Activated T-cell treated with anti-CD3 and anti-CD28 coated beads, Interleukin-2, amount 50 U/mL, for 4 hours (primary cell): Measurements from ENCODE around the gene NAV1. TPM values are rescaled to one million over a fixed set of nuclear protein-coding genes. Genes with fewer than 3 reads are reported as not detected.
A peak's percentile ranks its signal among the peaks of the same experiment; 100 is the strongest.
"Not testable (repeated sequence)": the region's sequence is repeated elsewhere in the genome, so short reads cannot be mapped to it uniquely, and the experiment has no call there.

Experiments
- ATAC-seq, 2 donors: fragments of 200-7000 bp; cut with Tn5 transposase; one replicate each; pipeline ENCODE4 v1.10.0; 2021
- DNase-seq: peaks from one replicate; pipeline ENCODE4 v3.0.0-alpha.2; 2020
- H3K27me3 Mint-ChIP-seq: one replicate; pipeline ENCODE4 v1.8.0; 2021; ENCODE audit warnings: low read depth, mixed read lengths
- H3K36me3 Mint-ChIP-seq: one replicate; pipeline ENCODE4 v1.8.0; 2022; ENCODE audit warnings: mixed read lengths; ENCODE audit not compliant: insufficient read depth
- H3K4me1 Mint-ChIP-seq: one replicate; pipeline ENCODE4 v1.8.0; 2021; ENCODE audit warnings: low read depth, mixed read lengths
- H3K4me3 Mint-ChIP-seq: one replicate; pipeline ENCODE4 v1.8.0; 2021; ENCODE audit warnings: mild to moderate bottlenecking, moderate library complexity, mixed read lengths
- H3K9me3 Mint-ChIP-seq: one replicate; pipeline ENCODE4 v1.8.0; 2021; ENCODE audit warnings: mixed read lengths
- total RNA-seq, 3 donors: library from RNA; stranded (reverse); gene quantifications; one replicate each; pipeline ENCODE4 v1.2.1, GENCODE V29; 2021

The NAV1 gene, protein sequence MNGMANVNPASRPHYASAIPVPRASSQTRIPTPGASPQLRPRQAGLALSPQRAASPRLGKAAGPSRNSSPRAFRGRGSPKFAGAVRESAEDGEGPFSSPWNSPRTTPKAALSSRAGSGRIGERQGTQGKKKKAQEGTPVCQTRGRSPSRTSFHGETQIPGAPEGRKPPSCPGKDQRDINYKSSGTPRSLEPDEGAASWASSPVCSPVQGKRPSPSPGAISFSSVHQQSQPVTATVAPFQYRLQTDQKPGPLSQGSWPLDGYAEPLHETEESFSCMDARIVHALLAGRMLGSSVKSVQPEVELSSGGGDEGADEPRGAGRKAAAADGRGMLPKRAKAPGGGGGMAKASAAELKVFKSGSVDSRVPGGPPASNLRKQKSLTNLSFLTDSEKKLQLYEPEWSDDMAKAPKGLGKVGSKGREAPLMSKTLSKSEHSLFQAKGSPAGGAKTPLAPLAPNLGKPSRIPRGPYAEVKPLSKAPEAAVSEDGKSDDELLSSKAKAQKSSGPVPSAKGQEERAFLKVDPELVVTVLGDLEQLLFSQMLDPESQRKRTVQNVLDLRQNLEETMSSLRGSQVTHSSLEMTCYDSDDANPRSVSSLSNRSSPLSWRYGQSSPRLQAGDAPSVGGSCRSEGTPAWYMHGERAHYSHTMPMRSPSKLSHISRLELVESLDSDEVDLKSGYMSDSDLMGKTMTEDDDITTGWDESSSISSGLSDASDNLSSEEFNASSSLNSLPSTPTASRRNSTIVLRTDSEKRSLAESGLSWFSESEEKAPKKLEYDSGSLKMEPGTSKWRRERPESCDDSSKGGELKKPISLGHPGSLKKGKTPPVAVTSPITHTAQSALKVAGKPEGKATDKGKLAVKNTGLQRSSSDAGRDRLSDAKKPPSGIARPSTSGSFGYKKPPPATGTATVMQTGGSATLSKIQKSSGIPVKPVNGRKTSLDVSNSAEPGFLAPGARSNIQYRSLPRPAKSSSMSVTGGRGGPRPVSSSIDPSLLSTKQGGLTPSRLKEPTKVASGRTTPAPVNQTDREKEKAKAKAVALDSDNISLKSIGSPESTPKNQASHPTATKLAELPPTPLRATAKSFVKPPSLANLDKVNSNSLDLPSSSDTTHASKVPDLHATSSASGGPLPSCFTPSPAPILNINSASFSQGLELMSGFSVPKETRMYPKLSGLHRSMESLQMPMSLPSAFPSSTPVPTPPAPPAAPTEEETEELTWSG (N-terminal part only)
- 1 to 10 TPM in 2 of 3 donors, under 1 TPM in 1; 0.81 to 1.3 (median 1.1) TPM for total RNA-seq

DNA sequence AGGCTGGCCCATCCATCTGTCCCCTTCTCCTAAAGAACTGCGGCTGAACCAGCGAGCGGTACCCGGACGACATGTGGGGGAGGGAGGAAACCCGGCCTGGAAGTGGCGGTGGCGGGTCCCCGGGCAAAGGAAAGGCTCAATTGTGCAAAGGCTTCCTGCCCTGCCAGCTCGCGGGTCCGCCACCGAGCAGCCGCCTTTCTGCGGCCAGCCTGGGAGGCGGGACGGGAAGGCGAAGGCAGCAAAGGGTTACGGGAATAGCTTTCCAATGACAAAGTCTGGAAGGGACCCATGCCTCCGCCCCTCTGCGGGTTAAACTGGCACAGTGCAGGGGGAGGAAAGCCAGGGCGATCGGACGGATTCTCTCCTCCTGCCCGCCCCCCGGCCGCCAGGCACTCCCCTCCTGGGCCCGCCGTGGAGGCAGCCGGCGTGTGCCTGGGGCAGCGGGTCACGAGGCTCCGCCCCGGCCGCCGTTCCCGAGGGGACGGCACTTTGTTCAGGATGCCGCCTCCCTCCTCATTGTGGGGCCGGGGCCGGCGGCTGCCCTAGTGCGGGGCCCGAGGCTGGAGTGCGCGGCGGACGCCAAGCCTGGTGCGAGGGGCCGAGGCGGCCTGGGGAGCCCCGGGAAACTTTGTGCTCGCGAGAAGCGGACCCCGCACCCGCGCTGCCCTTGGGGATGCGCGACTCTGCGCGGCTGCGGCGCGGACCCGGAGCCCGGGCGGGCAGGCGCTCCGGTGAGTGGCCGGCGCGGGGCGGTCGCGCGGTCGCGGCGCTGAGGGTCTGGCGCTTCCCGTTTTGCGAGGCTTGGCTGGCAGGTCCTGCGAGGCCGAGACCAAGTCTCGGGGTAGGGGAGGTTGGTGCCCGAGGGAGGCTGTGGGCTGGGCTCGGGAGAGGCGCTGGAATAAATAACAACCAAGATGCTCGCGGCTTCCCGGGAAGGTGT is at the start of gene NAV1:
Gene NAV1 (plus strand): TSS at position 516 of the 940 bp plus-strand sequence. CDS start 83,758 bp downstream, outside the sequence.
- no peaks in the 10 kb centered on the region for H3K9me3 Mint-ChIP-seq
- peaks cover 20% of the 10 kb centered on the region for H3K4me1 Mint-ChIP-seq
- H3K4me3 Mint-ChIP-seq = peak within 1 kb of the TSS; percentile 70
- H3K36me3 Mint-ChIP-seq = no peaks in the 10 kb centered on the region
- peak; percentile 58 to 64 for ATAC-seq
- no peak for DNase-seq
- peaks cover 60% of the 10 kb centered on the region for H3K27me3 Mint-ChIP-seq

DNA sequence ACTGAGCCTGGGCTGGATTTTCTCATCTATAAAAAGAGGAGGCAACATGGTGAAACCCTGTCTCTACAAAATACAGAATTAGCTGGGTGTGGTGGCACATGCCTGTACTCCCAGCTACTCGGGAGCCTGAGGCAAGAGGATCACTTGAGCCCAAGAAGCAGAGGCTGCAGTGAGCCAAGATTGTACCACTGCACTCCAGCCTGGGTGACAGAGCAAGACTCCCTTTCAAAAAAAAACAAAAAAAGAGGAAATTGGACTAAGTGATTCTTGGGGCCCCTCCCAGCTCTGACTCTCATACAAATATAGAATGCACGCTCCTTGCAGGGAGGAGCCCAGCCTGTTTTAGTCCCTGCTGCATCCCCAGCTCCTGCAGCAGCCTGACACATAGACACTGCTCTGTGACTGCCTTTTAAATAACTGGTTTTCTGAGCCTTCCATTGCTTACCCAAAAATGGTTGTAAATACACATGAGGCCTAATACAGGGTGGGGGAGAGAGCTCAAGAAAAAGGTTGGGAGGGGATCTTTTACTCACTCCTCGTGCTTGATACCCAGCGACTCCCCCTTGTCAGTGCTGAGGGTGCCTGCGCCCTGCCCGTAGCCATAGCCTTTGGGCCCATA is 49.2 kb upstream of the NAV1 start:
- Mint-ChIP-seq H3K4me3 (no peak overlapping the region), H3K4me1 (no peaks in the 10 kb centered on the region), H3K36me3 (peaks cover 24% of the 10 kb centered on the region), H3K27me3 (no peaks in the 10 kb centered on the region), H3K9me3 (no peaks in the 10 kb centered on the region)
- ATAC-seq (no peak), DNase-seq (no peak)

DNA sequence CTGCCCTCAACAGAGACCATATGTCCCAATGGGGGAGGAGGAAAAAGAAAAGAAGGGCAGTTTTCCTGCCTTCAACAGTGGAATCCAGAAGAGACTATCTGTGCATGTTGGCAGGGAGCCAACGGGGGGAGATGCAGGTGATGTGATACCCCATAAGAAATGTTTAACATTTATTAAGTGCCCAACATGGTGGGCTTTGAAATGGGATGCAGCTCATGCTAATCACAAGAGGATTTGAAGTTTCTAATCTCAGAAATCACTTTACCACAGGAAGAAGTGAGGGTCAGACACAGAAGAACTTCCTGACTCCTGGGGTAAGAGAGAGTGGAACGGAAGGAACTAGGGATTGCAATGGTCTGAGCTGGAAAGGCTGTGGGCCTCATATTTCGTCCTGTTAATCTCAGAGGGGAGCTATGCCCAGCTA is 48.2 kb upstream of the NAV1 start:
- Mint-ChIP-seq H3K27me3 (no peaks in the 10 kb centered on the region), H3K9me3 (no peaks in the 10 kb centered on the region), H3K4me3 (no peak overlapping the region), H3K4me1 (no peaks in the 10 kb centered on the region), H3K36me3 (peaks cover 31% of the 10 kb centered on the region)
- ATAC-seq = no peak
- no peak for DNase-seq

GRCh38 chr1:201491896-201492511 is 46.9 kb upstream of the NAV1 start:
- DNase-seq = no peak
- Mint-ChIP-seq H3K4me3 (no peak overlapping the region), H3K36me3 (peaks cover 35% of the 10 kb centered on the region), H3K9me3 (no peaks in the 10 kb centered on the region), H3K4me1 (no peaks in the 10 kb centered on the region), H3K27me3 (no peaks in the 10 kb centered on the region)
- ATAC-seq = no peak

DNA sequence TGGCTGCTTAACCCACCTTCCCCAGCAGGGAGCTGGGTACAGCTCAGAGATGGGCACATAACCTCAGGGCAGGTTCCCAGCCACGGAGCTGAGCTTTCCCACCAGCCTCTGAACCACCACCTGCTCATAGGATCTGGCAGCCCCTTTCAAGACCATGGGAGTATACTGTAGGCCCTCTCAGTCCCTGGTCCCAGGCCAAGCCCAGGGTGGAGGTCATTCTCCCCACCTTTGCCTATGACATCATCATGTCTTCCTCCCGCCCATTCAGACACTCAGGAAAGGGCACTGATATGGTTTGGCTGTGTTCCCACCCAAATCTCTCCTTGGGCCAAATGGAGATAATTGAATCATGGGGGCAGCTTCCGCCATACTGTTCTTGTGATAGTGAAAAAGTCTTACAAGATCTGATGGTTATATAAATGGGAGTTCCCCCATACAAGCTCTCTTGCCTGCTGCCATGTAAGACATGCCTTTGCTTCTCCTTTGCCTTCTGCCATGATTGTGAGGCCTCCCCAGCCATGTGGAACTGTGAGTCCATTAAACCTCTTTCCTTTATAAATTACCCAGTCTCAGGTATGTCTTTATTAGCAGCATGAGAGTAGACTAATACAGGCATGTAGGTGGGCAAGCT is 45.8 kb upstream of the NAV1 start:
- H3K9me3 Mint-ChIP-seq, ATAC-seq, DNase-seq, H3K4me3 Mint-ChIP-seq, H3K4me1 Mint-ChIP-seq, H3K27me3 Mint-ChIP-seq: not testable (repeated sequence)
- H3K36me3 Mint-ChIP-seq = peaks cover 29% of the 10 kb centered on the region

GRCh38 chr1:201493757-201494617 is 44.9 kb upstream of the NAV1 start:
- DNase-seq (no peak), ATAC-seq (no peak)
- Mint-ChIP-seq H3K4me1 (peaks cover 2% of the 10 kb centered on the region), H3K9me3 (no peaks in the 10 kb centered on the region), H3K36me3 (peaks cover 28% of the 10 kb centered on the region), H3K27me3 (no peaks in the 10 kb centered on the region), H3K4me3 (no peak overlapping the region)

- Mint-ChIP-seq H3K27me3 (no peaks in the 10 kb centered on the region), H3K9me3 (no peaks in the 10 kb centered on the region), H3K4me1 (peaks cover 4% of the 10 kb centered on the region), H3K36me3 (peaks cover 27% of the 10 kb centered on the region), H3K4me3 (no peak overlapping the region)
- ATAC-seq (no peak), DNase-seq (no peak)
These were observed 43.2 kb upstream of the NAV1 start for GRCh38 chr1:201495551-201496295.

DNA sequence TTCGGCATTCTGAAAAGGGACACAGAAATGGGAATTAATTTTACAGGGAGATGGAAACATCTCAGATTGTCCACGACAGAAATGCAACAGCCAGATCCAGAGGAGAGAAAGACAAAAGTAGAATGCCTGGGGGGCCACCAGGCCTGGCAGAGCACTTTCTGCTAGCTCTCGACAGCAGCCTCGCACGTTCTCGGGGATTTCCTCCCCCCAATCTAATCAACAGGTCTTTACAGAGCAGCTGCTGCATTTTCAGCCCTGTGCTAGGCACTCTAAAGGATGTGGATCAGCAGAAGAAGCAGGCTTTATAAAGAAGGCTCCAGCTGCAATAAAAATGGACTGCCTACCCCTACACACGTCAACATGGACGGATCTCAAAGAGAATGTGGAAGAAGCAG is 42.6 kb upstream of the NAV1 start:
- Mint-ChIP-seq H3K9me3 (no peaks in the 10 kb centered on the region), H3K27me3 (no peaks in the 10 kb centered on the region), H3K4me1 (peaks cover 4% of the 10 kb centered on the region), H3K36me3 (peaks cover 27% of the 10 kb centered on the region), H3K4me3 (no peak overlapping the region)
- DNase-seq = no peak
- no peak for ATAC-seq

- ATAC-seq = no peak
- peaks cover 4% of the 10 kb centered on the region for H3K4me1 Mint-ChIP-seq
- H3K9me3 Mint-ChIP-seq = no peaks in the 10 kb centered on the region
- H3K36me3 Mint-ChIP-seq = peaks cover 25% of the 10 kb centered on the region
- no peak for DNase-seq
- H3K4me3 Mint-ChIP-seq = no peak overlapping the region
- H3K27me3 Mint-ChIP-seq = no peaks in the 10 kb centered on the region
These were observed 40.9 kb upstream of the NAV1 start for GRCh38 chr1:201497935-201498509.

- no peaks in the 10 kb centered on the region for H3K9me3 Mint-ChIP-seq
- H3K27me3 Mint-ChIP-seq = no peaks in the 10 kb centered on the region
- H3K4me3 Mint-ChIP-seq = no peak overlapping the region
- peaks cover 5% of the 10 kb centered on the region for H3K4me1 Mint-ChIP-seq
- peaks cover 21% of the 10 kb centered on the region for H3K36me3 Mint-ChIP-seq
- ATAC-seq = no peak
- no peak for DNase-seq
These were observed 40.3 kb upstream of the NAV1 start for GRCh38 chr1:201498621-201499020.

- no peaks in the 10 kb centered on the region for H3K27me3 Mint-ChIP-seq
- ATAC-seq (no peak), DNase-seq (no peak)
- H3K9me3 Mint-ChIP-seq = no peaks in the 10 kb centered on the region
- H3K4me1 Mint-ChIP-seq = peaks cover 9% of the 10 kb centered on the region
- no peak overlapping the region for H3K4me3 Mint-ChIP-seq
- H3K36me3 Mint-ChIP-seq = peaks cover 18% of the 10 kb centered on the region
These were observed 39.7 kb upstream of the NAV1 start for GRCh38 chr1:201499191-201499590.
